HG03565 (cell line): ENCODE data around the gene UBE4B.
"Not testable (repeated sequence)": the region's sequence is repeated elsewhere in the genome, so short reads cannot be mapped to it uniquely, and the experiment has no call there.

ENCODE experiments used
- ATAC-seq: cut with Tn5 transposase; IDR thresholded peaks from one replicate; pipeline ENCODE4 v1.9.1; 2021; ENCODE audit warnings: mild to moderate bottlenecking, moderate library complexity; ENCODE audit not compliant: unreplicated experiment

The UBE4B gene

GRCh38 chr1:10032590-10033358 lies at the start of gene UBE4B:
Gene UBE4B, plus strand, starts transcription at chr1:10032958. Its CDS starts 713 bp downstream, at chr1:10033671.
- peak; percentile 95 for ATAC-seq

- ATAC-seq, result no peak
These were observed 48.5 kb upstream of the UBE4B start for GRCh38 chr1:9984253-9984652.

- no peak for ATAC-seq
These were observed 47.8 kb upstream of the UBE4B start for GRCh38 chr1:9985001-9985400.

GRCh38 chr1:9989773-9990172 lies 43.0 kb upstream of the UBE4B start:
- no peak for ATAC-seq

GRCh38 chr1:9990944-9991343 lies 41.8 kb upstream of the UBE4B start:
- no peak for ATAC-seq

- ATAC-seq, result no peak
These were observed 39.8 kb upstream of the UBE4B start for GRCh38 chr1:9992910-9993309.

- no peak for ATAC-seq
These were observed 39.1 kb upstream of the UBE4B start for GRCh38 chr1:9993561-9994075.

GRCh38 chr1:9996624-9997582 lies 35.9 kb upstream of the UBE4B start, which contains the start of gene RBP7:
Gene RBP7, plus strand, starts transcription at chr1:9997228. Its CDS starts 31 bp downstream, at chr1:9997259.
- ATAC-seq, result no peak

GRCh38 chr1:10001016-10001665 lies 31.6 kb upstream of the UBE4B start:
- ATAC-seq, result no peak

GRCh38 chr1:10005248-10005647 lies 27.5 kb upstream of the UBE4B start:
- ATAC-seq, result not testable (repeated sequence)

GRCh38 chr1:10007169-10007568 lies 25.6 kb upstream of the UBE4B start:
- no peak for ATAC-seq

GRCh38 chr1:10014016-10014415 lies 18.7 kb upstream of the UBE4B start:
- ATAC-seq, result no peak

- ATAC-seq, result no peak
These were observed 13.2 kb upstream of the UBE4B start for GRCh38 chr1:10019561-10019960.

- no peak for ATAC-seq
These were observed 12.7 kb upstream of the UBE4B start for GRCh38 chr1:10020086-10020485.

- not testable (repeated sequence) for ATAC-seq
These were observed 12.1 kb upstream of the UBE4B start for GRCh38 chr1:10020678-10021077.

GRCh38 chr1:10021992-10022391 lies 10.8 kb upstream of the UBE4B start:
- not testable (repeated sequence) for ATAC-seq

GRCh38 chr1:10022656-10023055 lies 10.1 kb upstream of the UBE4B start:
- no peak for ATAC-seq

- no peak for ATAC-seq
These were observed 7.4 kb upstream of the UBE4B start for GRCh38 chr1:10025354-10025753.

GRCh38 chr1:10027027-10027426 lies 5.7 kb upstream of the UBE4B start:
- ATAC-seq, result no peak

GRCh38 chr1:10028956-10029500 lies 3.7 kb upstream of the UBE4B start:
- not testable (repeated sequence) for ATAC-seq

- no peak for ATAC-seq
These were observed 1.3 kb upstream of the UBE4B start for GRCh38 chr1:10031461-10031860.
